ENCODE measurements around the gene ZNF862.

DNA sequence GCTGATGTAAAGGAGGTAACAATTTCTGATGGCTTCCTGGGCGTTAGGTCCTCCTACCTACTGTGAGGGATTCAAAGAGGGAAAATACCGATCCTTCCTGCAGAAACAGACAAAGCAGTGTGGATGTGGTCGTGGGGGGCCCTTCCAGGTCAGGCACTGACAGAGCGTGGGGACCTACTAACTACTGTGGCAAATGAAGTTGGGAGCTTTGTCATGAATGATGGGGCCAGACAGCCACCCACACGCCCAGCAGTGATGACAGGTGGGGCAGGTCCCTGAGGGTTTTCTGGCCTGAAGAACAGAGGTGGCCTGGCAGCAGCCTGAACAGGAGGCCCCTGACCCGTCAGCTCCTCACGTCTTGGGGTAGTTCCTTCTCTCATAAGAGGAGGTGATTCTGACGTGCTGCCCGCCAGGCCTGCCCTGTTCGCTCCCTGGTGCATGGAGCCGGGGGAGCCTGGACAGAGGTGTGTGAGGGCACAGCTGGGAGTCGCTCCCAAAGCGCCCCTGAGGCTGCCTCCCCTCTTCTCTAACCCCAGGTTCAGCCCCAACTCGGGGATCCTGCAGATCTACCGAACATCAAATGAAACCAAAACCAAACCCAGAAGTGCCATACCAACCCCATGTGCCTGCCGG lies 39.8 kb downstream of the ZNF862 start:
- TF ChIP-seq RNF2 (IDR thresholded peaks at IDR 0.05; ENCODE audit: borderline replicate concordance, low read depth, low read length, missing control alignments, poor library complexity, severe bottlenecking): no peak
- TF ChIP-seq, protein P1, sequence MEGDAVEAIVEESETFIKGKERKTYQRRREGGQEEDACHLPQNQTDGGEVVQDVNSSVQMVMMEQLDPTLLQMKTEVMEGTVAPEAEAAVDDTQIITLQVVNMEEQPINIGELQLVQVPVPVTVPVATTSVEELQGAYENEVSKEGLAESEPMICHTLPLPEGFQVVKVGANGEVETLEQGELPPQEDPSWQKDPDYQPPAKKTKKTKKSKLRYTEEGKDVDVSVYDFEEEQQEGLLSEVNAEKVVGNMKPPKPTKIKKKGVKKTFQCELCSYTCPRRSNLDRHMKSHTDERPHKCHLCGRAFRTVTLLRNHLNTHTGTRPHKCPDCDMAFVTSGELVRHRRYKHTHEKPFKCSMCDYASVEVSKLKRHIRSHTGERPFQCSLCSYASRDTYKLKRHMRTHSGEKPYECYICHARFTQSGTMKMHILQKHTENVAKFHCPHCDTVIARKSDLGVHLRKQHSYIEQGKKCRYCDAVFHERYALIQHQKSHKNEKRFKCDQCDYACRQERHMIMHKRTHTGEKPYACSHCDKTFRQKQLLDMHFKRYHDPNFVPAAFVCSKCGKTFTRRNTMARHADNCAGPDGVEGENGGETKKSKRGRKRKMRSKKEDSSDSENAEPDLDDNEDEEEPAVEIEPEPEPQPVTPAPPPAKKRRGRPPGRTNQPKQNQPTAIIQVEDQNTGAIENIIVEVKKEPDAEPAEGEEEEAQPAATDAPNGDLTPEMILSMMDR (IDR thresholded peaks at IDR 0.05; ENCODE audit: control extremely low read depth in 1 of 3, insufficient read depth in 1 of 3, low read depth in 1 of 3, low read length in 3 of 3): no peak
